IPS-NIHi11 (cell line): ENCODE data around the gene NUDT13.
A peak's percentile ranks its signal among the peaks of the same experiment; 100 is the strongest.
"Not testable (repeated sequence)": the region's sequence is repeated elsewhere in the genome, so short reads cannot be mapped to it uniquely, and the experiment has no call there.

Experiments used
- DNase-seq: peaks from one replicate; pipeline ENCODE4 v3.0.0; 2012; ENCODE audit warnings: mixed read lengths, low spot score

The NUDT13 gene

GRCh38 chr10:73099141-73099540 is 11.1 kb upstream of the NUDT13 start:
- DNase-seq, result no peak

DNA sequence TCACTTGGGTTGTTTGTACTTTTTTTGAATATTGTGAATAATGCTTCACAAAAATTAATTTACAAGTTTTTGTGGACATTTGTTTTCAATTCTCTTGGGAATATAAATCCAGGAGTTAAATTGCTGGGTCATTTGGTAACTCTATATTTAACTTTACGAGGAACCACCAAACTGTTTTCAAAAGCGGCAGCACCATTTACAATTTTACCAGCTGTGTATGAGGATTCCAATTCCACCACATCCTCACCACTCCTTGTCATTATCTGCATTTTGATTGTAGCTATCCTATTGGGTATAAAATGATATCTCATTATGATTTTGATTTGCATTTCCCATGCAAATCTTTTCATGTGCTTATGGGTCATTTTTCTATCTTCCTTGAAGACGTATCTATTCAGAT is 4.0 kb upstream of the NUDT13 start:
- no peak for DNase-seq

- DNase-seq, result not testable (repeated sequence)
These were observed 1.0 kb upstream of the NUDT13 start for GRCh38 chr10:73109248-73109652.

- DNase-seq, result not testable (repeated sequence)
These were observed 1.8 kb downstream of the NUDT13 start for GRCh38 chr10:73112032-73112431.

DNA sequence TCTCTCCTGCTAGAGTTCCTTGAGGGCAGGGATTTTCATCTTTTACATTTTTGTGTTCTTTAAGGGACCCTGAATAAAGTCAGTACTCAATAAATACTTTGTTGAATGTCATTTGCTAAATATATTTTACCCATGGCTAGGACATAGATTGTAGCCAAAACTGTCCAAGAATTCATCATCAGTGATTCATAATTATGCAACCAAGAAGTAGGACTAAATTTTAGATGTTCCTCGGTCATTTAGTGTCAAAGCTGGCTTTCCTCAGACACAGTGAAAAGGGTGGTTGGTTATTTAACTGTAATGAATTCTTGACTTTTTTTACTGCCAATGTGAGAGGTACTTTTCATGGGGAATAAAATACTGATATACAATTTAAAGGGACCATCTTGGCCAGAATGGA is 3.3 kb downstream of the NUDT13 start:
- DNase-seq, result no peak

- no peak for DNase-seq
These were observed 5.8 kb downstream of the NUDT13 start for GRCh38 chr10:73116017-73116416.

DNA sequence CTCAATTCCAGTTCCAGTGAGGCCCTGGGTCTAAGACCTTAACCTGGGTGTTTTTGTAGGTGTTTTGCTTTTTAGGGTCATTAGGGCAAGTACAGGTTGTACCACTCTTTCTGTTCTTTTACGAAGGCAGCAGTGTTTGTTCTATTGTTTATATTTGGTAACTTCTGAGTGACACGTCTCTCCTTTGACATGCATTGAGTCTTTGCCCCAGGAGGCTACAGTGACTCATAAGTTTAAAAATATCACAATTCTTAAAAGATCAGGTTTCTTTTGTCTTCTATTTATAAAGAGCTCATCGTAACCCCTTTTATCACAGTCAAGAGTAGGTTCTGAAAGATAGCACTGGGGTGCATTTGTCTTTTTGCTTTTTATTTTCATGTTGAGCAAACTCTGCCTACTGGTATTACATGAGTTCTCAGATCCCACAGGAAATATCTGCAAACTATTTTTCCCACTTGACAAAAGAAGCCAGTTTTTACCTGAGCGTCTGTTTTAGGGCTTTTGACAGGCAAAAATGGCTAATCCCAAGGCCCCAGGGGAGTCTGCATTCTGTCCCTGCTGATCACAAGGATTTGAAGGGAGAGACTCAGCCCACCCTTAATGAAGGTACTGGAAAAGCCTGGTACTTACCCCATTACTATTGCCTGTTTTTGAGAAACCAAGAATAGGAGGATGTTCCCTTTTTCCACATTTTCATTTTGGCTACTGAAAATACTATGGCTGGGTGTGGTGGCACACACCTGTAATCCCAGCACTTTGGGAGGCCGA is 7.9 kb downstream of the NUDT13 start:
- DNase-seq, result no peak

- no peak for DNase-seq
These were observed 9.2 kb downstream of the NUDT13 start for GRCh38 chr10:73119457-73119856.

GRCh38 chr10:73119952-73120351 is 9.7 kb downstream of the NUDT13 start:
- no peak for DNase-seq

GRCh38 chr10:73126343-73126742 is 16.1 kb downstream of the NUDT13 start:
- no peak for DNase-seq

- no peak for DNase-seq
These were observed 21.0 kb downstream of the NUDT13 start for GRCh38 chr10:73131301-73131700.

DNA sequence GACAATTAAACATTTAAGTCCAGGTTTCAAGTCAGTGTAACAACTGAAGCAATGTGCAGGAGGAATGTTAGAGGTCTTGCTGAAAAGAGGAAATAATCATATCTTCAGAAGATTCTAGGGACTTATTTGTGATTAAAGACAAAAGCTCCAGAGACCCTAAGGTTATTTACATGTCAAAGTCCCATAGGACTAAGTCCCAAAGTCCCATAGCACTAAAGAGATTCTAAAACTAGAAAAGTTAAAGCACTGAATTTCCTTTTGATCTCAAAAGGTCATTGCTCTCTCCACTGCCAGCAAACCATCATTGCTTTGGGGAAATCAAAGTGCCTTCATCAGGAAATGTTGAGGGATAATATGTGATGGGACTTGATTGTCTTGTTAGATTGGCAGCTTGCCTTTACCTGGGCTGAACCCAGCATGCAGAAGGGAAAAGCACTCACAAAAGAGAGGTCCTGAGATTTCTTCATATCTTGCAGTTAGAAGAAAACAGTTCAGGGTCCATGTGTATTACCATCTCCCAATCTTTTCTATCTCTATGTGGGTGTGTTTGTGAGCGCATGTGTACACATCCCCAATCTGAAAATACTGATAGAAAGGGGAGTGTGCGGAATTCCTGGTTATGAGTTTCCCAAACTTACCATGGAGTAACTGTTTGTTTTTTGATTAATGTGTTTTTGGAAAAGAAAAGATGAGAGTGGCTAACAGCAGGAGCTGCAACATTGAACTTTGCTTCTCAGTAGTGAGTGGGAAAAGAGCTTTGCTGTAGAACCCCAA is 21.8 kb downstream of the NUDT13 start:
- DNase-seq, result no peak

DNA sequence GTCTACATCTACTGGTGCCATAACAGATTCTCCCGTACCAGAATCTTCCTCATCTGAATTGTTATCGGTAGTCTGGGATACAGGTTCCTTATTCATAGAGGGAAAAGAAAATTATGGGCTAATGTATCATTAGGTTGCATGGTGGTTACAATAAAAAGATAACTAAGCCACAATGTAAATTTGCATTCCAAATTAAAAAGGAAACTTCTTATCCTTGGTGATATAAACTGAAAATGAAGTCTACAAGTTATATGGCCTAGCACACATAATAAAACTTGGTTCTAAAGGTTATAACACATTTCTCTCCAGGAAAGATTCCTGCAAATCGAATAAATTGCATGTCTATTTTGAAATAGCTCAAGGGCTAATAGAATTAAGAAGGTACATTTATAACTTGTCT is 24.5 kb downstream of the NUDT13 start:
- DNase-seq, result no peak

GRCh38 chr10:73136627-73137026 is 26.4 kb downstream of the NUDT13 start:
- DNase-seq, result no peak

DNA sequence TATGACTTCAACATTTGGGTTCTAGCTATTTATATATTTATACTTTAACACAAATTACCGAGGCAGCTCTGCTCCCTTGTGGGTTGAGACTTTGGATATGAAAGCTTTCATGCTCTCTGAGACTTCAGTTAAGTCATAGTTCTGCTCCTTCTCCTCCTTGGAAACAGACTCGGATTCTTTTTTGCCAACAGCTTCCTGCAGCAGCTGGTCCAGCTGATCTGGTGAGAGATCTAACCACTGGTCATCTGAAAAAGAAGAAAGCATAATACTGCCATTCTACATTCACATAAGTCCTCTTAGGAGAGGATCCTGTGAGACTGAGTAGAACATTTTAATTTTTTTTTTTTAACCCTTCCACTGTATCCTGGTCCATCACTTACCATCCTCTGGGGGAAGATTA is 29.0 kb downstream of the NUDT13 start:
- no peak for DNase-seq

- no peak for DNase-seq
These were observed 31.3 kb downstream of the NUDT13 start for GRCh38 chr10:73141603-73142002.

DNA sequence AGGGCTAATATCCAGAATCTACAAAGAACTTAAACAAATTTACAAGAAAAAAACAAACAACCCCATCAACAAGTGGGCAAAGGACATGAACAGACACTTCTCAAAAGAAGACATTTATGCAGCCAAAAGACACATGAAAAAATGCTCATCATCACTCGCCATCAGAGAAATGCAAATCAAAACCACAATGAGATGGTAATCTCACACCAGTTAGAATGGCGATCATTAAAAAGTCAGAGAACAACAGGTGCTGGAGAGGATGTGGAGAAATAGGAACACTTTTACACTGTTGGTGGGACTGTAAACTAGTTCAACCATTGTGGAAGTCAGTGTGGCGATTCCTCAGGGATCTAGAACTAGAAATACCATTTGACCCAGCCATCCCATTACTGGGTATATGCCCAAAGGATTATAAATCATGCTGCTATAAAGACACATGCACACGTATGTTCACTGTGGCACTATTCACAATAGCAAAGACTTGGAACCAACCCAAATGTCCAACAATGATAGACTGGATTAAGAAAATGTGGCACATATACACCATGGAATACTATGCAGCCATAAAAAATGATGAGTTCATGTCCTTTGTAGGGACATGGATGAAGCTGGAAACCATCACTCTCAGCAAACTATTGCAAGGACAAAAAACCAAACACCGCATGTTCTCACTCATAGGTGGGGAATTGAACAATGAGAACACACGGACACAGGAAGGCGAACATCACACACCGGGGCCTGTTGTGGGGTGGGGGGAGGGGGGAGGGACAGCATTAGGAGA is 40.6 kb downstream of the NUDT13 start:
- not testable (repeated sequence) for DNase-seq

- DNase-seq, result no peak
These were observed 41.8 kb downstream of the NUDT13 start for GRCh38 chr10:73152009-73152408.

GRCh38 chr10:73156054-73156453 is 45.8 kb downstream of the NUDT13 start:
- DNase-seq, result no peak

DNA sequence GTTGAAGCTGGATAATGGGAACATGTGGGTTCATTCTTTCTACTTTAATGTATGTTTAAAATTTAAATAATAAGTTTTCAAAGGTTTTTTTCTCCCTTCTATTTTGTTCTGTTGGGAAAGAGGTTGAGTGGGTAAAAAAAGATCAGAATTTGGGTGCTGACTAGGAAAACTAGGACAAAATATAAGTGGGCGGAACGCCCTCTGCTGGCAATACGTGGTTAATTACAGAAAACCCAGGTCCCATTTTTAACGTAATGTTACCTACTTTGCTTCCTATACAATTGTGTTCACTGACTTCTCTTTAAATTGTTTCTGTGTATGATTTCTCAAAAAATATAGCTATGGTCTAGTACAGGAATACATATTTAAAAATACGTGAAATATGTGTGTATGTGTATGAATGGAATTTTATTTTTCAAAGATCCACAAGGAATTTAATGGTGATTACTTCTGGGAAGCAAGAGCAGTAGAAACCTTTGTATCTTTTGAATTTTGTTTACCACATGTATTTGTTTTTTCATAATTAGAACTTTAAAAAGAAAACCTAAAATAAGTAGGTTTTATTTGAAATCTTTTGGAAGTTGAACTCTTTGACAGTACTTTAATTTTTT is 48.9 kb downstream of the NUDT13 start:
- DNase-seq, result peak; percentile 52

DNA sequence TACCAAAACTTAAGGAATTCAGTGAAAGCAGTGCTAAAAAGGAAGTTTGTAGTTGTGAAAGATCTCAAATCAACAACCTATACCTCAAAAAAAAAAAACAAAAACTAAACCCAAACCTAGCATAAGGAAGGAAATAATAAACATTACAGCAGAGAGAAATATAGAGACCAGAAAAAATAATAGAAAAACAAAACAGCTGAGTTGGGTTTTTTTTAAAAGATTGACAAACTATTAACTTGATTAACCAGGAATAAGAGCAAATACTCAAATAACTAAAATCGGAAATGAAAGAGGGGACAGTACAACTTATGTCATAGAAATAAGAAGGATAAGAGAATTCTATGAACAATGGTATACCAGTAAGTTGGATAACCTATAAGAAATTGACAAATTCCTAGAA is 50.8 kb downstream of the NUDT13 start:
- no peak for DNase-seq

GRCh38 chr10:73161662-73162061 is 51.4 kb downstream of the NUDT13 start:
- DNase-seq, result no peak
